Naive thymus-derived CD8-positive, alpha-beta T cell (primary cell): Measurements from ENCODE around the gene DENND5B. TPM values are rescaled to one million over a fixed set of nuclear protein-coding genes. Genes with fewer than 3 reads are reported as not detected.
"Not testable (repeated sequence)": the region's sequence is repeated elsewhere in the genome, so short reads cannot be mapped to it uniquely, and the experiment has no call there.

ENCODE experiments used
- ATAC-seq, 2 donors: fragments of 150-1000 bp; cut with Tn5 transposase in 1 of 2; sonication (Bioruptor Pico), chemical (Tn5 transposase) in 1 of 2; 1 replicate in 1 of 2; 2 replicates in 1 of 2; pipeline ENCODE4 v1.10.0; 2021; ENCODE audit warnings: mild to moderate bottlenecking in 2 of 2, moderate library complexity in 2 of 2
- POLR2A ChIA-PET: fragments of 350-600 bp; sonication (Branson Sonifier 250); formaldehyde crosslinking; loops from one replicate; lab custom pipeline; 2021; ENCODE audit warnings: antibody characterized with exemption; lab: Charles Lee
- DNase-seq, 10 donors: peaks; one replicate each; pipeline versions ENCODE4 v3.0.0 to v3.0.0-alpha.2; 2020 to 2022
- H3K27ac Mint-ChIP-seq, 10 donors: one replicate each; pipeline ENCODE4 v1.8.0; 2020 to 2022; ENCODE audit warnings: mild to moderate bottlenecking in 10 of 10, mixed read lengths in 10 of 10, moderate library complexity in 4 of 10, inconsistent platforms in 1 of 10
- H3K27me3 Mint-ChIP-seq, 5 donors: one replicate each; pipeline ENCODE4 v1.8.0; 2021 to 2022; ENCODE audit warnings: mixed read lengths in 5 of 5
- H3K36me3 Mint-ChIP-seq, 3 donors: one replicate each; pipeline ENCODE4 v1.8.0; 2020 to 2022; ENCODE audit warnings: mixed read lengths in 3 of 3, mild to moderate bottlenecking in 2 of 3, inconsistent platforms in 1 of 3
- H3K4me1 Mint-ChIP-seq, 4 donors: one replicate each; pipeline ENCODE4 v1.8.0; 2021 to 2022; ENCODE audit warnings: mixed read lengths in 4 of 4
- H3K4me3 Mint-ChIP-seq, 10 donors: one replicate each; pipeline ENCODE4 v1.8.0; 2020 to 2022; ENCODE audit warnings: mild to moderate bottlenecking in 10 of 10, mixed read lengths in 10 of 10, moderate library complexity in 6 of 10, inconsistent platforms in 1 of 10
- H3K9me3 Mint-ChIP-seq, 9 donors: one replicate each; pipeline ENCODE4 v1.8.0; 2020 to 2022; ENCODE audit warnings: mixed read lengths in 9 of 9, mild to moderate bottlenecking in 3 of 9, inconsistent platforms in 1 of 9, moderate library complexity in 1 of 9
- polyA plus RNA-seq, 3 donors: library from polyadenylated mRNA; unstranded; fragments of 300-500 nt; fragmentation: Illumina TruSeq; gene quantifications; one replicate each; pipeline ENCODE4 v1.2.3, GENCODE V29; 2021
- total RNA-seq, 8 experiments: library from RNA in 2 of 8; stranded (reverse) in 2 of 8; gene quantifications; one replicate each; pipeline ENCODE4 v1.2.3 and lab custom pipeline; 2021 to 2026

Gene DENND5B
- total and polyA plus RNA-seq, 5 experiments from 2014 or later: 0.12 to 1.7 (median 0.99) TPM; not detected in 2

GRCh38 chr12:31612819-31613218 lies 21.9 kb upstream of the DENND5B start:
- Mint-ChIP-seq H3K4me3 (no peak overlapping the region), H3K36me3 (peaks cover 0 to 3% (median 0%) of the 10 kb centered on the region in 3 donors), H3K4me1 (no peaks in the 10 kb centered on the region), H3K9me3 (peaks cover 0 to 15% (median 10%) of the 10 kb centered on the region in 9 donors), H3K27ac (no peak overlapping the region), H3K27me3 (peaks cover 2 to 14% (median 4%) of the 10 kb centered on the region in 5 donors)
- no peak for ATAC-seq
- no peak for DNase-seq
- POLR2A ChIA-PET: no interaction called here

- DNase-seq, POLR2A ChIA-PET, H3K4me3 Mint-ChIP-seq, H3K4me1 Mint-ChIP-seq, ATAC-seq, H3K27ac Mint-ChIP-seq: not testable (repeated sequence)
- peaks cover 1 to 24% (median 4%) of the 10 kb centered on the region in 5 donors for H3K27me3 Mint-ChIP-seq
- H3K9me3 Mint-ChIP-seq: peaks cover 0 to 25% (median 17%) of the 10 kb centered on the region in 9 donors
- H3K36me3 Mint-ChIP-seq: peaks cover 0 to 11% (median 4%) of the 10 kb centered on the region in 3 donors
Measured at GRCh38 chr12:31608299-31608698, 17.4 kb upstream of the DENND5B start.

DNA sequence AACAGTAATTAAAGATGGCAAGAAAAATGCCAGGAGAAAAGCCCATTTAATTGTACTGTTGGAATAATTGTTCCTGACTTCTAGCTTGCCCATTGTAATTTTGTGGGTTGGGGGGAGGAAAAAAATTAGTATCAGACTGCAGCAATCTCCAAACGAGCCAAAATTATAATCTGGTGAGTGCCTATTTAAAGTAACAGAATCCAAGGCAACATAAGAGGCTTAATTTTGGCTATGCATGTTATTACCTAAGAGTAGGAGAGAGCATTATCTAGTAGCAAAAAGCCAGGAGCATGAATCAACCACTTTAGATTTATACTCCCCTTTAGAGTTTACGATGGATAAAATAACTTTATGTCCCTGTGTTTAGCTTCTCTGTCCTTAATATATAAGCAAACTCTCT lies 14.6 kb upstream of the DENND5B start:
- DNase-seq (no peak), ATAC-seq (no peak)
- Mint-ChIP-seq H3K4me1 (peaks cover 0 to 14% (median 0%) of the 10 kb centered on the region in 4 donors), H3K4me3 (no peak overlapping the region), H3K36me3 (peaks cover 0 to 11% (median 4%) of the 10 kb centered on the region in 3 donors), H3K27ac (no peak overlapping the region), H3K9me3 (peaks cover 0 to 25% (median 17%) of the 10 kb centered on the region in 9 donors), H3K27me3 (peaks cover 0 to 10% (median 0%) of the 10 kb centered on the region in 5 donors)
- POLR2A ChIA-PET: no interaction called here

DNA sequence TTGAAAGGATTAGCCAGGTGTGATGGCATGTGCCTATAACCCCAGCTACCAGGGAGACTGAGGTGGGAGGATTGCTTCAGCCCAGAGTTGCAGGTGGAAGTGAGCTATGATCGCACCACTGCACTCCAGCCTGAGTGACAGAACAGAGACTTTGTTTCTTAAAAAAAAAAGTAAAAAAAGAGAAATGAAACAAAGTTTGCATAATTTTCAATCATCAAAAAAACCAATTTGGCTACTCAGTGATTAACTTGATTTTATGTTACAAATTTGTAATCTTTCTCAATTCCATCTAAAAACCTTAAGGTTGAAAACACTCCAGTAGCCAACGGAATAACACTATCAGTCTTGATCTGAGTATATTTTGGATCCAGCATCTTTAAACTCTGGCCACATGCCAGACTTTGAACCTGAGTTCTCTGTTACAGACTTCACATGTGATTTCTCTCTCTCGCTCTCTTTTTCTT lies 12.6 kb upstream of the DENND5B start:
- no peak overlapping the region for H3K27ac Mint-ChIP-seq
- H3K27me3 Mint-ChIP-seq: peaks cover 0 to 17% (median 4%) of the 10 kb centered on the region in 5 donors
- ATAC-seq (no peak), DNase-seq (peak in 1 of 10 donors; percentile 17)
- POLR2A ChIA-PET: no interaction called here
- peaks cover 0 to 11% (median 4%) of the 10 kb centered on the region in 3 donors for H3K36me3 Mint-ChIP-seq
- no peak overlapping the region for H3K4me3 Mint-ChIP-seq
- H3K9me3 Mint-ChIP-seq: peaks cover 0 to 16% (median 11%) of the 10 kb centered on the region in 9 donors
- peaks cover 0 to 25% (median 0%) of the 10 kb centered on the region in 4 donors for H3K4me1 Mint-ChIP-seq

- peaks cover 0 to 1% (median 0%) of the 10 kb centered on the region in 9 donors for H3K9me3 Mint-ChIP-seq
- POLR2A ChIA-PET: interaction anchor here (0.6 kb wide), 1 partner anchor 1312 kb away, joined by 3 read pairs; no protein-coding TSS in a partner anchor
- H3K27me3 Mint-ChIP-seq: peaks cover 2 to 34% (median 8%) of the 10 kb centered on the region in 5 donors
- ATAC-seq: no peak
- H3K4me3 Mint-ChIP-seq: no peak overlapping the region
- no peak overlapping the region for H3K27ac Mint-ChIP-seq
- H3K4me1 Mint-ChIP-seq: peaks cover 0 to 29% (median 0%) of the 10 kb centered on the region in 4 donors
- H3K36me3 Mint-ChIP-seq: no peaks in the 10 kb centered on the region
- no peak for DNase-seq
Measured at GRCh38 chr12:31600750-31601149, 9.8 kb upstream of the DENND5B start.

DNA sequence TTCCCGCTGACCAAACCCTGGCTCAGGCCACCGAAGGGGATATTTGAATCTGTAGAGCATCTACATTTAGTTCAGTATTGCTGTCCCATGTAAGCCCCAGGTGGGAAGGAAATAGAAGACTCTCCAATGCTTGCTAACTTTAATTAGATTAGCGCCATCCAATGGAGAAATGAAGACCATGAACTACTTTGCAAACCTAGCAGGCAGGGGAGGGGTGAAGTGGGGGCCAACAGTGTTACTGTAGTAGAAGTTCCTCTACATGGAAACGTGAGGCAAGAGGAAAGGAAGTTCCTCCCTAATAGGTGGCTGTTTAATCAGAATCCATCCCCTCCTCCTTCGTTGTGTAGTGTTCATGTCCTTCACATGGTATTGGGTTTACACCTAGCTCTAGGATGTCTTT lies 9.3 kb upstream of the DENND5B start:
- ATAC-seq: no peak
- DNase-seq: no peak
- H3K27ac Mint-ChIP-seq: no peak overlapping the region
- H3K9me3 Mint-ChIP-seq: peaks cover 0 to 3% (median 0%) of the 10 kb centered on the region in 9 donors
- H3K36me3 Mint-ChIP-seq: no peaks in the 10 kb centered on the region
- H3K27me3 Mint-ChIP-seq: peaks cover 5 to 38% (median 11%) of the 10 kb centered on the region in 5 donors
- POLR2A ChIA-PET: no interaction called here
- H3K4me3 Mint-ChIP-seq: no peak overlapping the region
- H3K4me1 Mint-ChIP-seq: peaks cover 0 to 29% (median 0%) of the 10 kb centered on the region in 4 donors

GRCh38 chr12:31599053-31599452 lies 8.1 kb upstream of the DENND5B start:
- POLR2A ChIA-PET: no interaction called here
- Mint-ChIP-seq H3K4me3 (no peak overlapping the region), H3K27me3 (peaks cover 7 to 35% (median 11%) of the 10 kb centered on the region in 5 donors), H3K9me3 (peaks cover 0 to 3% (median 0%) of the 10 kb centered on the region in 9 donors), H3K36me3 (no peaks in the 10 kb centered on the region), H3K27ac (no peak overlapping the region), H3K4me1 (peaks cover 0 to 24% (median 0%) of the 10 kb centered on the region in 4 donors)
- ATAC-seq: peak in 1 of 2 donors; percentile 23
- DNase-seq: no peak

GRCh38 chr12:31597066-31597465 lies 6.1 kb upstream of the DENND5B start:
- H3K4me3 Mint-ChIP-seq: no peak overlapping the region
- H3K9me3 Mint-ChIP-seq: peaks cover 0 to 3% (median 0%) of the 10 kb centered on the region in 9 donors
- no peaks in the 10 kb centered on the region for H3K36me3 Mint-ChIP-seq
- DNase-seq: no peak
- peaks cover 0 to 17% (median under 1%) of the 10 kb centered on the region in 4 donors for H3K4me1 Mint-ChIP-seq
- H3K27me3 Mint-ChIP-seq: peaks cover 12 to 39% (median 16%) of the 10 kb centered on the region in 5 donors
- H3K27ac Mint-ChIP-seq: peak overlapping the region in 1 of 10 donors; percentile 65
- POLR2A ChIA-PET: no interaction called here
- no peak for ATAC-seq

DNA sequence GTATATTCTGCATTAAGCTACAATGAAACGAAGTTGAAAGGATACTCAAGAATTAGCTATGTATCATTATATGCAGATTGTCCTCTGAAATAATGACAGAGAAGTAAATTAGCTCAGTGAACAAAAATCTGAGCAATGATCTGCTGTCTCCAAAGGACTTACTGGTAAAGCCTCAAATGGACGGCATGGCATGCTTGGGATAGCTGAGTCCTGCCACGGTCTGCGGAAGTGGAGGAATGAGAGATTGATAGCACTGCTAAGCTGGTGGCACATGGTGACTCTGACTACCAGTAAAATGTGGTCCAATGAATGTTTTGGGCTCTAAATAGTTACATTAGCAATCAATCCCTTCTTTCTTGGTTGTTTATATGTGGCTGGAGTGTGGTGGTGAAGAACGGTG lies 3.7 kb upstream of the DENND5B start:
- peaks cover 0 to 3% (median 1%) of the 10 kb centered on the region in 3 donors for H3K36me3 Mint-ChIP-seq
- H3K27me3 Mint-ChIP-seq: peaks cover 19 to 54% (median 23%) of the 10 kb centered on the region in 5 donors
- peaks cover 7 to 25% (median 9%) of the 10 kb centered on the region in 4 donors for H3K4me1 Mint-ChIP-seq
- no peak overlapping the region for H3K27ac Mint-ChIP-seq
- peaks cover 0 to 5% (median 0%) of the 10 kb centered on the region in 9 donors for H3K9me3 Mint-ChIP-seq
- no peak overlapping the region for H3K4me3 Mint-ChIP-seq
- DNase-seq (no peak), ATAC-seq (no peak)
- POLR2A ChIA-PET: no interaction called here

- peak in 2 of 10 donors; percentile 2 to 12 for DNase-seq
- H3K27ac Mint-ChIP-seq: peak overlapping the region in 3 of 10 donors; percentile 1 to 74 (median 57)
- peaks cover 2 to 9% (median 3%) of the 10 kb centered on the region in 3 donors for H3K36me3 Mint-ChIP-seq
- H3K27me3 Mint-ChIP-seq: peaks cover 31 to 67% (median 38%) of the 10 kb centered on the region in 5 donors
- peak; percentile 15 to 19 for ATAC-seq
- peak overlapping the region; percentile 73 to 93 (median 88) for H3K4me3 Mint-ChIP-seq
- peaks cover 0 to 9% (median 0%) of the 10 kb centered on the region in 9 donors for H3K9me3 Mint-ChIP-seq
- H3K4me1 Mint-ChIP-seq: peaks cover 10 to 23% (median 13%) of the 10 kb centered on the region in 4 donors
- POLR2A ChIA-PET: no interaction called here
Measured at GRCh38 chr12:31591380-31591901, 505 bp upstream of the DENND5B start.

- POLR2A ChIA-PET: no interaction called here
- Mint-ChIP-seq H3K36me3 (peaks cover 2 to 9% (median 3%) of the 10 kb centered on the region in 3 donors), H3K9me3 (peaks cover 0 to 7% (median 0%) of the 10 kb centered on the region in 9 donors), H3K4me3 (peak overlapping the region; percentile 76 to 89 (median 84)), H3K27me3 (peaks cover 33 to 69% (median 39%) of the 10 kb centered on the region in 5 donors), H3K27ac (peak overlapping the region in 5 of 10 donors; percentile 31 to 53 (median 42)), H3K4me1 (peaks cover 10 to 28% (median 13%) of the 10 kb centered on the region in 4 donors)
- DNase-seq (peak in 5 of 10 donors; percentile 1 to 64 (median 12)), ATAC-seq (peak; percentile 52 to 53)
Measured at GRCh38 chr12:31589904-31590641, 863 bp downstream of the DENND5B start.

DNA sequence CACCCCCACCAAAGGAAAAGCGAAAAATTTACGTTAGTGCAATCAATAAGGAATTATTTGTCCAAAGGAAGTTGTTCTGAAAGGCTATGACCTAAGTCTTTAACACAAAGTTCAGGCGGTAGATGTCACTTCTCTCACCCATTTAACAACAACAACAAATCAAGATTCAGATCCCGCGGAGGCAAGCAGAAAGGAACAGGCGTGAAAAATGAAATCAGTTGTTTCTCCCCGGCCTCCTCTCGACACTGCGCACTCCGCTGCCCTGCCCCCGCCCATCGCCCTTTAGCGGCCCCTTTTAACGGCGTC lies 1.4 kb downstream of the DENND5B start:
- Mint-ChIP-seq H3K27ac (peak overlapping the region in 5 of 10 donors; percentile 31 to 53 (median 42)), H3K4me1 (peaks cover 10 to 28% (median 13%) of the 10 kb centered on the region in 4 donors), H3K4me3 (peak overlapping the region; percentile 76 to 89 (median 84)), H3K27me3 (peaks cover 33 to 69% (median 42%) of the 10 kb centered on the region in 5 donors), H3K9me3 (peaks cover 0 to 7% (median 0%) of the 10 kb centered on the region in 9 donors), H3K36me3 (peaks cover 2 to 9% (median 3%) of the 10 kb centered on the region in 3 donors)
- DNase-seq (peak in 3 of 10 donors; percentile 5 to 42 (median 17)), ATAC-seq (no peak)
- POLR2A ChIA-PET: no interaction called here
